ENCODE data around the gene SLC17A7.

- no peak for TF ChIP-seq CTCF (IDR thresholded peaks at IDR 0.05)
- TF ChIP-seq ZFX (IDR thresholded peaks at IDR 0.05; ENCODE audit: borderline replicate concordance): no peak
These were observed 9.1 kb upstream of the SLC17A7 start for GRCh38 chr19:49450405-49450804.
